Choroid plexus epithelial cell (primary cell): Measurements from ENCODE around the gene FRYL.

Source experiments
- DNase-seq: peaks from one replicate; pipeline ENCODE4 v3.0.0-alpha.2; 2010; ENCODE audit warnings: low read depth
- H3K4me3 ChIP-seq: 2 replicates; pipeline ENCODE4 v1.5.1; 2011; ENCODE audit warnings: low read depth, mild to moderate bottlenecking, control low read depth, low read length, moderate library complexity
- CTCF ChIP-seq: conservative IDR thresholded peaks from 2 replicates; pipeline ENCODE4 v1.5.1; 2011; ENCODE audit warnings: low read depth, mild to moderate bottlenecking, control low read depth, inconsistent platforms, low read length, moderate library complexity

Gene FRYL

GRCh38 chr4:48590884-48591283 is 189.2 kb downstream of the FRYL start:
- H3K4me3 ChIP-seq, result no peak overlapping the region
- TF ChIP-seq CTCF, result no peak

GRCh38 chr4:48589098-48589445 is 191.0 kb downstream of the FRYL start:
- no peak for TF ChIP-seq CTCF
- no peak for DNase-seq
- no peak overlapping the region for H3K4me3 ChIP-seq

More at GRCh38 chr4:48590884-48591283, 189.2 kb downstream of the FRYL start:
- DNase-seq, result no peak

- DNase-seq, result peak; percentile 11
- H3K4me3 ChIP-seq, result no peak overlapping the region
- peak; percentile 29 for TF ChIP-seq CTCF
These were observed 191.6 kb downstream of the FRYL start for GRCh38 chr4:48588230-48589097.

GRCh38 chr4:48585401-48585800 is 194.7 kb downstream of the FRYL start:
- TF ChIP-seq CTCF, result no peak
- no peak for DNase-seq
- H3K4me3 ChIP-seq, result no peak overlapping the region

GRCh38 chr4:48578132-48578968 is 201.7 kb downstream of the FRYL start:
- peak; percentile 89 for DNase-seq
- H3K4me3 ChIP-seq, result no peak overlapping the region
- peak; percentile 91 for TF ChIP-seq CTCF

GRCh38 chr4:48575964-48576363 is 204.1 kb downstream of the FRYL start:
- TF ChIP-seq CTCF, result no peak
- no peak overlapping the region for H3K4me3 ChIP-seq
- peak; percentile 90 for DNase-seq

- H3K4me3 ChIP-seq, result no peak overlapping the region
- no peak for DNase-seq
- TF ChIP-seq CTCF, result no peak
These were observed 208.6 kb downstream of the FRYL start for GRCh38 chr4:48571471-48571870.
